ENCODE data around the gene CLEC20A.

The CLEC20A gene

DNA sequence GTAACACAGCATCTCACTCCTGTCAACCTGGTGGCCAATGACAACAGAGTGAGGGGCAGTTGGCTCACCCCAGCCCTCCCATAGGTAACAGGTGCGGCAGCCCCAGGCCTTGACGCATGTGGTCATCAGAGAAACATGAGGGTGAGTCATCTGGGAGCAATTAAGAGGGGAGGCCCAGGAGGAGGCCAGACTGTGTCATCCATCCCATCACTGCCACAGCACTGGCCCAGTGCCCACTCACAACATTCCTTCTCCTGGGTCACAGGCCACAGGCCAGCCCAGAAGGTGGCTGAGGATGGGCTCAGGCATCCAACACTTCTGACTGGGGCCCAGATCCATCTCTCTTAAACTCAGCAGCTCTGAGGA lies 33.3 kb upstream of the CLEC20A start:
- no peak overlapping the region for H3K4me3 ChIP-seq (ENCODE audit: low read depth, low read length)
- no peak for DNase-seq (ENCODE audit: low read depth)
- TF ChIP-seq, protein P1, sequence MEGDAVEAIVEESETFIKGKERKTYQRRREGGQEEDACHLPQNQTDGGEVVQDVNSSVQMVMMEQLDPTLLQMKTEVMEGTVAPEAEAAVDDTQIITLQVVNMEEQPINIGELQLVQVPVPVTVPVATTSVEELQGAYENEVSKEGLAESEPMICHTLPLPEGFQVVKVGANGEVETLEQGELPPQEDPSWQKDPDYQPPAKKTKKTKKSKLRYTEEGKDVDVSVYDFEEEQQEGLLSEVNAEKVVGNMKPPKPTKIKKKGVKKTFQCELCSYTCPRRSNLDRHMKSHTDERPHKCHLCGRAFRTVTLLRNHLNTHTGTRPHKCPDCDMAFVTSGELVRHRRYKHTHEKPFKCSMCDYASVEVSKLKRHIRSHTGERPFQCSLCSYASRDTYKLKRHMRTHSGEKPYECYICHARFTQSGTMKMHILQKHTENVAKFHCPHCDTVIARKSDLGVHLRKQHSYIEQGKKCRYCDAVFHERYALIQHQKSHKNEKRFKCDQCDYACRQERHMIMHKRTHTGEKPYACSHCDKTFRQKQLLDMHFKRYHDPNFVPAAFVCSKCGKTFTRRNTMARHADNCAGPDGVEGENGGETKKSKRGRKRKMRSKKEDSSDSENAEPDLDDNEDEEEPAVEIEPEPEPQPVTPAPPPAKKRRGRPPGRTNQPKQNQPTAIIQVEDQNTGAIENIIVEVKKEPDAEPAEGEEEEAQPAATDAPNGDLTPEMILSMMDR (IDR thresholded peaks at IDR 0.05; ENCODE audit: control insufficient read depth, extremely low read depth, insufficient read depth), result no peak

DNA sequence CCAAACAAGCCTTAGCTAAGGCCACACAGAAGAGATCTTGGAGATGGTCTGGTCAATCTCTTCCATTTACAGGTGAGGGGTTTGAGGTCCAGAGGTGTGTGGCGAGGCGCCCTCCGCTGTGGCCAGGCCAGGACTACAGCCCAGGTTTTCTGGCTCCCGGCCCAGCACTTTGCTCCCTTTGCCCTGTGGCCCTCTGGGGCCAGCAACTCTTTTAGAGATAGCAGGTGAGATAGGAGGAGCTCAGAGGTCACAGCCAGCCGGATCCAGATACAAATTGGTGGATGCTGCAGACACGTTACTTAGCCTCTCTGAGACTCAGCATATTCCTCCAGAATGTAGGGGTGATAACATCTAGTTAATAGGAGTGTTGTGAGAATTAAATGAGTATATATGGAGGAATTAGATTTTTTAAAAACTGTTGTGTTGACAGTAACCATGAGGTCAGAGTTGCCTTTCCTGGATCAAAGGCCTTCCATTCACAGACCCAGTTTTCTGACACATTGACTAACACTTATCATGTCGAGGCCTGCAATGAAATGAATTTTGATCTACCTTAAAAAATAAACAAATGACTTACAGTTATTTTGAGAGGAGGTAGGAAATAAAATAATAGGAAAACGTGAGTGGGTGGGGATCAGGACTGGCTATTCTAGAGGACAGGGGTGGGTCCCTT lies 32.7 kb upstream of the CLEC20A start:
- TF ChIP-seq, protein P1 (IDR thresholded peaks at IDR 0.05; ENCODE audit: control insufficient read depth, extremely low read depth, insufficient read depth), result no peak
- no peak for DNase-seq (ENCODE audit: low read depth)
- no peak overlapping the region for H3K4me3 ChIP-seq (ENCODE audit: low read depth, low read length)

DNA sequence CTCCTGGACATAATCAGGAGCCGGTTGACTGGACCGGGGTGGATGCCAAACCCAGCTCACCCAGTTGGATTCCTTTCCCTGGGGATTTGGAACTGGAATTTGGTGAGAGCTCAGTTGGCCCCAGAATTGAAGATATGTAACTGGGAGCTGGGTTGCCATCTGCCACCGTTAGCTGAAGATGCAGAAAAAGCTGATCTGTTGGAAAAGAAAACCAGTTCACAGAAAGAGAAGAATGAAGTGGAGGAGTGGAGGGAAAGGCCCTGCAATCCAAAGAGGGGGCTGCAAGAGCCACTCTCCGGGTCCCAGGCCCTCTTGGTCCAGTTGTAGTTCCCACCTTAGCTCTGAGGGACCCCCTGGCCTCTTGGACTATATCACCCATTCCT lies 32.2 kb upstream of the CLEC20A start:
- no peak overlapping the region for H3K4me3 ChIP-seq (ENCODE audit: low read depth, low read length)
- DNase-seq (ENCODE audit: low read depth), result no peak
- TF ChIP-seq, protein P1 (IDR thresholded peaks at IDR 0.05; ENCODE audit: control insufficient read depth, extremely low read depth, insufficient read depth), result no peak

DNA sequence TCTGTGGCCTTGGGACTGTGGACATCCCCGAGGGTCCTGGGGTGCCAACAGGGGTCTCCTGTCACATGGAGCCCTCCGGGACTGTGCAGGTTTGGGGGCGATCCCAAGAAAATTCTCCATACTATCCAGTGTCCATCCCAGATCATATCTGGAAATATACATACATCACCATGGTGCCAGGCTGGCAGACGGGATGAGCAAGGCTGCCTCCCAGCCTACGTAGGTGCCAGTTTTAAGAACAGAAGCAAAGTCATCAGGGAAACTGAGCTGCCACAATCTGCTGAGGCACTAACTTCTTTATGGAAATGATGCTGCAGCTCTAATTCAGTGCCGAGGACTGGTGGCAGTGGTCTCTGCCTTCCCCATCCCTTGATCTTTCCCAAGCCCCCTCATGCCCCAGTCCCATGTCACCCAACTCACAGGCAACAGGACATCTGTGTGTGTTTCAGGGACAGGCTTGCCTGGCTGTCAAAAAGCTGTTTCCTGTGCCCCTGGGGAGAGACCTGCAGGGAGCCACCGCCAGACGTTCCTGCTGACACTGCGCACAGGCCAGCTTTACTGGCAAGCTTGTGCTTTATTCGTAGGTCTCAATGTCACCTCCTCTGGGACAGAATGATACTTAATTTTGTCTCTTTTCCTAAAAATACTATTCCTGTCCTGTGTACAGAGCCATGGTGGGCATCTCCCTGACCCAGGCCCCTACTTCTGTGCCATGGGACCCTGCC lies 31.6 kb upstream of the CLEC20A start:
- no peak for DNase-seq (ENCODE audit: low read depth)
- no peak overlapping the region for H3K4me3 ChIP-seq (ENCODE audit: low read depth, low read length)
- TF ChIP-seq, protein P1 (IDR thresholded peaks at IDR 0.05; ENCODE audit: control insufficient read depth, extremely low read depth, insufficient read depth), result no peak

DNA sequence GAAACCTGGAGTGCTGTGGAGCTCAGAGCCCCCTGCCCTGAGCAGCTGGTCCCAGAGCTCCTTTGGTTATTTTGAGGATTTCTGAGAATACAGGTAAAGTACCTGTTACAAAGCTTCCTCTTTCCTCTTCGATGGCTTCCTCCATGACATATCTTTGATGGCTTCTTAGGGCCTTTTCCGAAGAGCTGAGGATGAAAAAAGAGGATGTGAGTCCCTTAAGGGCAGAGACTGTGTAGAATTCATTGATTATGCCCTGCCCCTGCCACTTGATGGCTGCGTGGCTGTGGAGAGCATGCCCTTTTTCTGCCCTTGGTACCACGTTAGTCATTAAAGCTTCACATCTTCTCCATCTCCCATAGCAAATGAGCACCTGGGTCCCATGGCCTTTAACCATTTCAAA lies 30.4 kb upstream of the CLEC20A start:
- DNase-seq (ENCODE audit: low read depth), result no peak
- TF ChIP-seq, protein P1 (IDR thresholded peaks at IDR 0.05; ENCODE audit: control insufficient read depth, extremely low read depth, insufficient read depth), result no peak
- no peak overlapping the region for H3K4me3 ChIP-seq (ENCODE audit: low read depth, low read length)

DNA sequence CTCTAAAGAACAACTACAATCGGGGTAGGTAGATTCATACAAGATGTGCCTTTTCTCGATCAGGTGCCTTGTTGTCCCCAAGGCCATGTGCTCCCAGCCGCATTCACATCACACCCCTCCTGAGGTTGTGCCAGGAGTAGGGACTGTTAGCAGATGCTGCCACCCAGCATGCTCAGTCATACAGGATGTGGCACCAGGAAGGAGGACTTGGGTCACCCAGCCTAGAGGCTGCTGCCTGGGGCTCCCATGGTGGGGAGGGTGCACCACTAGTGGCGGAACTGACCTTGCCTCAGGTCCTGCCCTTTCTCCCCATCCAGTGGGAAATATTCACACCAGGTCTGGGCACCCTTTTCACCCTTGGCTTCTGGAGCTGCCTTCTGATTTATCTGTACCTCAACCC lies 24.5 kb upstream of the CLEC20A start:
- no peak for DNase-seq (ENCODE audit: low read depth)
- TF ChIP-seq, protein P1 (IDR thresholded peaks at IDR 0.05; ENCODE audit: control insufficient read depth, extremely low read depth, insufficient read depth), result no peak
- no peak overlapping the region for H3K4me3 ChIP-seq (ENCODE audit: low read depth, low read length)

Data from LNCaP clone FGC (cell line).